CD14-positive monocyte (primary cell): ENCODE results near the gene CMTM6. TPM values are rescaled to one million over a fixed set of nuclear protein-coding genes. Genes with fewer than 3 reads are reported as not detected.

ENCODE experiments used
- DNase-seq, 3 donors: peaks; one replicate each; pipeline ENCODE4 v3.0.0-alpha.2; 2011 to 2022
- H2AFZ ChIP-seq: 2 replicates; pipeline ENCODE4 v1.6.0; 2012; ENCODE audit warnings: mild to moderate bottlenecking, low read depth, low read length, inconsistent platforms; ENCODE audit not compliant: insufficient read depth, poor library complexity, severe bottlenecking
- H3K27ac ChIP-seq, 2 donors: 1 replicate in 1 of 2; 2 replicates in 1 of 2; pipeline ENCODE4 v1.5.1; 2012 to 2013; ENCODE audit warnings: low read length in 2 of 2, control low read depth in 1 of 2, inconsistent platforms in 1 of 2, low read depth in 1 of 2, mild to moderate bottlenecking in 1 of 2
- H3K27me3 ChIP-seq, 2 donors: one replicate each; pipeline versions ENCODE4 v1.6.0 to v1.6.1; 2011 to 2013; ENCODE audit warnings: low read length in 2 of 2; ENCODE audit not compliant: control insufficient read depth in 2 of 2, insufficient read depth in 2 of 2
- H3K36me3 ChIP-seq, 2 donors: replicated peaks in 1 of 2; 1 replicate in 1 of 2; 2 replicates in 1 of 2; pipeline versions ENCODE4 v1.5.1 to v1.6.1; 2012 to 2013; ENCODE audit warnings: low read length in 2 of 2, control low read depth in 1 of 2, inconsistent platforms in 1 of 2, mild to moderate bottlenecking in 1 of 2; ENCODE audit not compliant: insufficient read depth in 2 of 2, control insufficient read depth in 1 of 2
- H3K4me1 ChIP-seq, 2 donors: 1 replicate in 1 of 2; 2 replicates in 1 of 2; pipeline versions ENCODE4 v1.5.1 to v1.6.1; 2012 to 2013; ENCODE audit warnings: low read length in 2 of 2, control low read depth in 1 of 2, inconsistent platforms in 1 of 2, mild to moderate bottlenecking in 1 of 2, moderate library complexity in 1 of 2; ENCODE audit not compliant: insufficient read depth in 2 of 2, control insufficient read depth in 1 of 2
- H3K4me2 ChIP-seq: replicated peaks from 2 replicates; pipeline ENCODE3; 2012; ENCODE audit warnings: low read length, moderate library complexity, mild to moderate bottlenecking; ENCODE audit not compliant: poor library complexity, severe bottlenecking; ENCODE audit errors: extremely low read depth
- H3K4me3 ChIP-seq, 3 experiments: fragments of 200-600 bp in 1 of 3; sonication (generic) in 1 of 3; replicated peaks in 1 of 3; 1 replicate in 2 of 3; 2 replicates in 1 of 3; pipeline ENCODE4 v1.5.1; 2011 to 2013; ENCODE audit warnings: low read length in 3 of 3, mild to moderate bottlenecking in 3 of 3, control low read depth in 2 of 3, low read depth in 2 of 3, inconsistent platforms in 1 of 3, moderate library complexity in 1 of 3
- H3K79me2 ChIP-seq: 2 replicates; pipeline ENCODE4 v1.6.0; 2012; ENCODE audit warnings: mild to moderate bottlenecking, control low read depth, inconsistent platforms, low read length, moderate library complexity; ENCODE audit not compliant: insufficient read depth
- H3K9ac ChIP-seq: 2 replicates; pipeline ENCODE4 v1.6.0; 2017; ENCODE audit warnings: low read length, mild to moderate bottlenecking; ENCODE audit not compliant: insufficient read depth, poor library complexity, severe bottlenecking
- H3K9me3 ChIP-seq, 2 donors: replicated peaks in 1 of 2; 1 replicate in 1 of 2; 2 replicates in 1 of 2; pipeline versions ENCODE4 v1.5.1 to v1.6.1; 2012 to 2013; ENCODE audit warnings: low read length in 2 of 2, control low read depth in 1 of 2; ENCODE audit not compliant: control insufficient read depth in 1 of 2, insufficient read depth in 1 of 2
- H4K20me1 ChIP-seq: 2 replicates; pipeline ENCODE4 v1.6.0; 2012; ENCODE audit warnings: mild to moderate bottlenecking, low read length, control low read depth, moderate library complexity; ENCODE audit not compliant: insufficient read depth
- H3K27ac Mint-ChIP-seq, 7 donors: one replicate each; pipeline ENCODE4 v1.8.0; 2020; ENCODE audit warnings: mild to moderate bottlenecking in 7 of 7, mixed read lengths in 7 of 7, moderate library complexity in 6 of 7, inconsistent platforms in 2 of 7
- H3K27me3 Mint-ChIP-seq, 3 donors: one replicate each; pipeline ENCODE4 v1.8.0; 2021 to 2022; ENCODE audit warnings: low read depth in 3 of 3, mild to moderate bottlenecking in 3 of 3, mixed read lengths in 3 of 3, moderate library complexity in 3 of 3, inconsistent platforms in 1 of 3
- H3K36me3 Mint-ChIP-seq, 2 donors: one replicate each; pipeline ENCODE4 v1.8.0; 2020; ENCODE audit warnings: mixed read lengths in 2 of 2, inconsistent platforms in 1 of 2, mild to moderate bottlenecking in 1 of 2
- H3K4me1 Mint-ChIP-seq: one replicate; pipeline ENCODE4 v1.8.0; 2020; ENCODE audit warnings: mild to moderate bottlenecking, mixed read lengths
- H3K4me3 Mint-ChIP-seq, 2 donors: one replicate each; pipeline ENCODE4 v1.8.0; 2020; ENCODE audit warnings: mild to moderate bottlenecking in 2 of 2, mixed read lengths in 2 of 2, moderate library complexity in 1 of 2
- H3K9me3 Mint-ChIP-seq, 7 donors: one replicate each; pipeline ENCODE4 v1.8.0; 2020 to 2022; ENCODE audit warnings: mixed read lengths in 7 of 7, mild to moderate bottlenecking in 6 of 7, moderate library complexity in 6 of 7, inconsistent platforms in 2 of 7
- WGBS: methylation state at CpG from one replicate; pipeline ENCODE4 v1.1.5; 2013; ENCODE audit warnings: missing lambda C conversion rate; ENCODE audit not compliant: insufficient coverage; 5-methylcytosine and 5-hydroxymethylcytosine counted together
- intact Hi-C, 2 donors: fragments of 100-400 bp; cut with micrococcal nuclease; formaldehyde crosslinking; loops; one replicate each; pipeline versions ENCODE4 v1.15.0 to v1.15.1; 2023
- polyA plus RNA-seq, 3 donors: library from polyadenylated mRNA; depleted of rRNA in 1 of 3; unstranded in 2 of 3; stranded (reverse) in 1 of 3; fragments of 300-500 nt in 2 of 3; fragments of >200 nt in 1 of 3; fragmentation: Illumina TruSeq in 2 of 3; gene quantifications; 1 replicate in 2 of 3; 2 replicates in 1 of 3; pipeline ENCODE4 v1.2.3, GENCODE V29; 2012 to 2021
- TF ChIP-seq, protein P1 (sequence below): fragments of 200-600 bp; IDR thresholded peaks from one replicate; pipeline ENCODE4 v1.8.0; 2022; ENCODE audit warnings: antibody characterized with exemption, mild to moderate bottlenecking

Gene CMTM6
- polyA plus RNA-seq, 3 donors: 40.0 to 210 (median 190) TPM

DNA sequence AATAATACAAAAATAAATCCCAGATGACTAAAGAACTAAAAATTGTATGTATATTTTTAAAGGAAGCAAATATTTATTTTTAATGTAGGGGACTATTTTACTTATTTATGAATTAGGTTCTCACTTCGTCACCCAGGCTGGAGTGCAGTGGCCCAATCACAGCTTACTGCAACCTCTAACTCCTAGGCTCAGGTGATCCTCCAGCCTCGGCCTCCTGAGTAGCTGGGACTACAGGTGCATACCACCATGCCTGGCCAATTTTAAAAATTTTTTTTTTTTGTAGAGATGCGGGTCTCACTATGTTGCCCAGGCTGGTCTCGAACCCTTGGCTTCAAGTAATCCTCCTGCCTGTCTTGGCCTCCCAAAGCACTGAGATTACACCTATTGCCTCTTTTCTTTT, 68.4 kb downstream of the CMTM6 start:
- Mint-ChIP-seq H3K4me1 (peaks cover 63% of the 10 kb centered on the region), H3K27ac (peak overlapping the region in 1 of 7 donors; percentile 94), H3K27me3 (no peaks in the 10 kb centered on the region), H3K9me3 (no peaks in the 10 kb centered on the region), H3K4me3 (no peak overlapping the region), H3K36me3 (peaks cover 7 to 16% of the 10 kb centered on the region in 2 donors)
- Histone ChIP-seq H3K27ac (peak overlapping the region in 1 of 2 donors; percentile 77), H3K9me3 (no peaks in the 10 kb centered on the region), H3K4me2 (no peak overlapping the region), H3K9ac (no peak overlapping the region), H2AFZ (no peak overlapping the region), H4K20me1 (peaks cover 76% of the 10 kb centered on the region), H3K4me1 (peaks cover 39% of the 10 kb centered on the region in 2 donors), H3K27me3 (no peaks in the 10 kb centered on the region), H3K36me3 (no peaks in the 10 kb centered on the region), H3K79me2 (peaks cover 99% of the 10 kb centered on the region), H3K4me3 (no peak overlapping the region)
- DNase-seq: no peak
- TF ChIP-seq, protein P1, sequence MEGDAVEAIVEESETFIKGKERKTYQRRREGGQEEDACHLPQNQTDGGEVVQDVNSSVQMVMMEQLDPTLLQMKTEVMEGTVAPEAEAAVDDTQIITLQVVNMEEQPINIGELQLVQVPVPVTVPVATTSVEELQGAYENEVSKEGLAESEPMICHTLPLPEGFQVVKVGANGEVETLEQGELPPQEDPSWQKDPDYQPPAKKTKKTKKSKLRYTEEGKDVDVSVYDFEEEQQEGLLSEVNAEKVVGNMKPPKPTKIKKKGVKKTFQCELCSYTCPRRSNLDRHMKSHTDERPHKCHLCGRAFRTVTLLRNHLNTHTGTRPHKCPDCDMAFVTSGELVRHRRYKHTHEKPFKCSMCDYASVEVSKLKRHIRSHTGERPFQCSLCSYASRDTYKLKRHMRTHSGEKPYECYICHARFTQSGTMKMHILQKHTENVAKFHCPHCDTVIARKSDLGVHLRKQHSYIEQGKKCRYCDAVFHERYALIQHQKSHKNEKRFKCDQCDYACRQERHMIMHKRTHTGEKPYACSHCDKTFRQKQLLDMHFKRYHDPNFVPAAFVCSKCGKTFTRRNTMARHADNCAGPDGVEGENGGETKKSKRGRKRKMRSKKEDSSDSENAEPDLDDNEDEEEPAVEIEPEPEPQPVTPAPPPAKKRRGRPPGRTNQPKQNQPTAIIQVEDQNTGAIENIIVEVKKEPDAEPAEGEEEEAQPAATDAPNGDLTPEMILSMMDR: no peak
- no CpG with 5 or more reads among the region's 4 CpGs for WGBS
- intact Hi-C loops: loop anchor here (5.0 to 10.0 kb wide), 2 partner anchors 42 to 59 kb away; partner anchors contain the start of gene CMTM7 (in 1 of the 2)

GRCh38 chr3:32432711-32433530, 69.7 kb downstream of the CMTM6 start:
- H3K4me1 Mint-ChIP-seq: peaks cover 69% of the 10 kb centered on the region
- intact Hi-C loops: loop anchor here (5.0 to 10.0 kb wide), 2 partner anchors 41 to 58 kb away; partner anchors contain the start of gene CMTM7 (in 1 of the 2)
- H3K4me2 ChIP-seq: peak overlapping the region; percentile 60

More at GRCh38 chr3:32432711-32433530, 69.7 kb downstream of the CMTM6 start:
- H3K9me3 ChIP-seq: no peaks in the 10 kb centered on the region
- H3K36me3 Mint-ChIP-seq: peaks cover 4 to 11% of the 10 kb centered on the region in 2 donors
- H3K27ac Mint-ChIP-seq: peak overlapping the region; percentile 76 to 97 (median 94)
- H4K20me1 ChIP-seq: peaks cover 72% of the 10 kb centered on the region
- no peaks in the 10 kb centered on the region for H3K27me3 ChIP-seq
- peak overlapping the region; percentile 77 for H3K27ac ChIP-seq
- H3K36me3 ChIP-seq: no peaks in the 10 kb centered on the region
- peak; percentile 38 to 60 (median 47) for DNase-seq
- WGBS: 53% methylated on average over 4 of the region's 12 CpGs
- H3K9ac ChIP-seq: peak overlapping the region; percentile 38
- H3K9me3 Mint-ChIP-seq: no peaks in the 10 kb centered on the region
- H3K27me3 Mint-ChIP-seq: no peaks in the 10 kb centered on the region
- peak overlapping the region in 2 of 3 experiments; percentile 8 to 44 for H3K4me3 ChIP-seq
- H3K79me2 ChIP-seq: peaks cover 99% of the 10 kb centered on the region
- H2AFZ ChIP-seq: peak overlapping the region; percentile 42
- TF ChIP-seq, protein P1: no peak
- H3K4me1 ChIP-seq: peaks cover 49 to 52% of the 10 kb centered on the region in 2 donors
- H3K4me3 Mint-ChIP-seq: peak overlapping the region; percentile 51 to 84
